ENCODE measurements around the gene CEACAM8. TPM values are rescaled to one million over a fixed set of nuclear protein-coding genes. Genes with fewer than 3 reads are reported as not detected.

The CEACAM8 gene
- total and polyA plus RNA-seq, 2 donors from 2014 or later = not detected

GRCh38 chr19:42577016-42577415 is 17.7 kb downstream of the CEACAM8 start:
- Histone ChIP-seq H3K36me3 (ENCODE audit: control insufficient read depth in 2 of 3, insufficient read depth in 3 of 3, low read length in 3 of 3) (no peaks in the 10 kb centered on the region), H3K27me3 (ENCODE audit: control insufficient read depth, insufficient read depth, low read length) (no peaks in the 10 kb centered on the region), H3K4me3 (ENCODE audit: low read length in 3 of 3) (no peak overlapping the region), H3K27ac (ENCODE audit: low read depth in 2 of 2, low read length in 2 of 2) (no peak overlapping the region), H3K9ac (ENCODE audit: low read length in 3 of 3) (no peak overlapping the region), H3K4me1 (ENCODE audit: control insufficient read depth in 2 of 3, insufficient read depth in 2 of 3, low read depth in 1 of 3, low read length in 3 of 3) (no peaks in the 10 kb centered on the region), H3K9me3 (ENCODE audit: control insufficient read depth in 2 of 3, insufficient read depth in 1 of 3, low read length in 3 of 3) (no peaks in the 10 kb centered on the region)
- intact Hi-C loops (cut with DNase I) = no loop called here
- DNase-seq (no peak), FAIRE-seq (no peak)
- no peak for TF ChIP-seq CTCF (IDR thresholded peaks at IDR 0.05; ENCODE audit: borderline replicate concordance, extremely low read depth, insufficient read depth)

GRCh38 chr19:42576241-42576640 is 18.5 kb downstream of the CEACAM8 start:
- H3K27me3 ChIP-seq (ENCODE audit: control insufficient read depth, insufficient read depth, low read length) = no peaks in the 10 kb centered on the region
- no peaks in the 10 kb centered on the region for H3K9me3 ChIP-seq (ENCODE audit: control insufficient read depth in 2 of 3, insufficient read depth in 1 of 3, low read length in 3 of 3)
- FAIRE-seq (no peak), DNase-seq (no peak)
- TF ChIP-seq CTCF (IDR thresholded peaks at IDR 0.05; ENCODE audit: borderline replicate concordance, extremely low read depth, insufficient read depth) = no peak
- H3K27ac ChIP-seq (ENCODE audit: low read depth in 2 of 2, low read length in 2 of 2) = no peak overlapping the region
- H3K4me1 ChIP-seq (ENCODE audit: control insufficient read depth in 2 of 3, insufficient read depth in 2 of 3, low read depth in 1 of 3, low read length in 3 of 3) = no peaks in the 10 kb centered on the region
- intact Hi-C loops (cut with DNase I) = no loop called here
- no peaks in the 10 kb centered on the region for H3K36me3 ChIP-seq (ENCODE audit: control insufficient read depth in 2 of 3, insufficient read depth in 3 of 3, low read length in 3 of 3)
- H3K4me3 ChIP-seq (ENCODE audit: low read length in 3 of 3) = no peak overlapping the region
- H3K9ac ChIP-seq (ENCODE audit: low read length in 3 of 3) = no peak overlapping the region

- H3K27me3 ChIP-seq (ENCODE audit: control insufficient read depth, insufficient read depth, low read length) = no peaks in the 10 kb centered on the region
- no peaks in the 10 kb centered on the region for H3K9me3 ChIP-seq (ENCODE audit: control insufficient read depth in 2 of 3, insufficient read depth in 1 of 3, low read length in 3 of 3)
- FAIRE-seq (no peak), DNase-seq (no peak)
- H3K4me3 ChIP-seq (ENCODE audit: low read length in 3 of 3) = no peak overlapping the region
- H3K4me1 ChIP-seq (ENCODE audit: control insufficient read depth in 2 of 3, insufficient read depth in 2 of 3, low read depth in 1 of 3, low read length in 3 of 3) = no peaks in the 10 kb centered on the region
- no peak for TF ChIP-seq CTCF (IDR thresholded peaks at IDR 0.05; ENCODE audit: borderline replicate concordance, extremely low read depth, insufficient read depth)
- H3K27ac ChIP-seq (ENCODE audit: low read depth in 2 of 2, low read length in 2 of 2) = no peak overlapping the region
- intact Hi-C loops (cut with DNase I) = no loop called here
- no peaks in the 10 kb centered on the region for H3K36me3 ChIP-seq (ENCODE audit: control insufficient read depth in 2 of 3, insufficient read depth in 3 of 3, low read length in 3 of 3)
- H3K9ac ChIP-seq (ENCODE audit: low read length in 3 of 3) = no peak overlapping the region
Measured at GRCh38 chr19:42573642-42574041, 21.1 kb downstream of the CEACAM8 start.

- H3K27ac ChIP-seq (ENCODE audit: low read depth in 2 of 2, low read length in 2 of 2) = no peak overlapping the region
- intact Hi-C loops (cut with DNase I) = no loop called here
- H3K9me3 ChIP-seq (ENCODE audit: control insufficient read depth in 2 of 3, insufficient read depth in 1 of 3, low read length in 3 of 3) = no peaks in the 10 kb centered on the region
- no peaks in the 10 kb centered on the region for H3K27me3 ChIP-seq (ENCODE audit: control insufficient read depth, insufficient read depth, low read length)
- H3K4me1 ChIP-seq (ENCODE audit: control insufficient read depth in 2 of 3, insufficient read depth in 2 of 3, low read depth in 1 of 3, low read length in 3 of 3) = no peaks in the 10 kb centered on the region
- TF ChIP-seq CTCF (IDR thresholded peaks at IDR 0.05; ENCODE audit: borderline replicate concordance, extremely low read depth, insufficient read depth) = no peak
- H3K9ac ChIP-seq (ENCODE audit: low read length in 3 of 3) = no peak overlapping the region
- DNase-seq (no peak), FAIRE-seq (no peak)
- H3K36me3 ChIP-seq (ENCODE audit: control insufficient read depth in 2 of 3, insufficient read depth in 3 of 3, low read length in 3 of 3) = no peaks in the 10 kb centered on the region
- no peak overlapping the region for H3K4me3 ChIP-seq (ENCODE audit: low read length in 3 of 3)
Measured at GRCh38 chr19:42571116-42571515, 23.6 kb downstream of the CEACAM8 start.

Data from kidney (tissue), 14 donors.